IPS DF 6.9 (cell line): ENCODE results near the gene METRN.

Experiments
- DNase-seq: peaks from one replicate; pipeline ENCODE4 v3.0.0-alpha.2; 2013; ENCODE audit warnings: low read depth, low spot score
- H3K27ac ChIP-seq: one replicate; pipeline ENCODE4 v1.5.1; 2013; ENCODE audit warnings: low read length, control low read depth
- H3K27me3 ChIP-seq: 2 replicates; pipeline ENCODE4 v1.6.1; 2013; ENCODE audit warnings: mild to moderate bottlenecking, low read length; ENCODE audit not compliant: control insufficient read depth, insufficient read depth
- H3K36me3 ChIP-seq: 2 replicates; pipeline ENCODE4 v1.6.1; 2013; ENCODE audit warnings: low read length; ENCODE audit not compliant: control insufficient read depth, insufficient read depth
- H3K4me1 ChIP-seq: 2 replicates; pipeline ENCODE4 v1.6.1; 2013; ENCODE audit warnings: low read length; ENCODE audit not compliant: control insufficient read depth, insufficient read depth
- H3K4me3 ChIP-seq: 2 replicates; pipeline ENCODE4 v1.5.1; 2013; ENCODE audit warnings: mild to moderate bottlenecking, low read length
- H3K9me3 ChIP-seq: 2 replicates; pipeline ENCODE4 v1.6.1; 2013; ENCODE audit warnings: low read length, inconsistent platforms; ENCODE audit not compliant: control insufficient read depth, insufficient read depth
- WGBS: extraction: QIAGEN DNeasy Blood & Tissue Kit; methylation state at CpG from one replicate; pipeline ENCODE4 v1.1.7; 2013; ENCODE audit warnings: mixed read lengths, missing lambda C conversion rate; ENCODE audit not compliant: insufficient read length, insufficient coverage; 5-methylcytosine and 5-hydroxymethylcytosine counted together

The METRN gene

GRCh38 chr16:720447-720989, 5.6 kb downstream of the METRN start:
- H3K4me1 ChIP-seq: peaks cover 11% of the 10 kb centered on the region
- no peak for DNase-seq
- H3K36me3 ChIP-seq: no peaks in the 10 kb centered on the region; the same call in 1 of the 2 replicates
- no CpG with 5 or more reads among the region's 38 CpGs for WGBS
- no peak overlapping the region for H3K27ac ChIP-seq
- peaks cover 2% of the 10 kb centered on the region; the same call in 1 of the 2 replicates for H3K27me3 ChIP-seq
- peak overlapping the region; percentile 97 for H3K4me3 ChIP-seq
- H3K9me3 ChIP-seq: no peaks in the 10 kb centered on the region

- H3K27me3 ChIP-seq: no peaks in the 10 kb centered on the region
- peak within 1 kb of the TSS; percentile 97 for H3K4me3 ChIP-seq
- DNase-seq: no peak
- H3K36me3 ChIP-seq: no peaks in the 10 kb centered on the region; the same call in 1 of the 2 replicates
- H3K9me3 ChIP-seq: no peaks in the 10 kb centered on the region
- H3K4me1 ChIP-seq: peaks cover 7% of the 10 kb centered on the region; the same call in 1 of the 2 replicates
- WGBS: no CpG with 5 or more reads among the region's 106 CpGs
- H3K27ac ChIP-seq: no peak within 1 kb of the TSS
Observed at GRCh38 chr16:720990-721764, 6.3 kb downstream of the METRN start, which contains the start of gene ANTKMT. TSS of gene ANTKMT (plus strand) at chr16:721146. CDS start at chr16:721275, 129 bp downstream.

GRCh38 chr16:721765-722540, 7.0 kb downstream of the METRN start:
- no peak overlapping the region for H3K4me3 ChIP-seq
- no CpG with 5 or more reads among the region's 51 CpGs for WGBS
- no peaks in the 10 kb centered on the region; the same call in 1 of the 2 replicates for H3K36me3 ChIP-seq
- H3K27ac ChIP-seq: no peak overlapping the region
- H3K9me3 ChIP-seq: no peaks in the 10 kb centered on the region
- H3K27me3 ChIP-seq: no peaks in the 10 kb centered on the region
- H3K4me1 ChIP-seq: peaks cover 7% of the 10 kb centered on the region
- no peak for DNase-seq

- H3K9me3 ChIP-seq: no peaks in the 10 kb centered on the region
- H3K4me1 ChIP-seq: peaks cover 7% of the 10 kb centered on the region
- WGBS: no CpG with 5 or more reads among the region's 24 CpGs
- no peak overlapping the region for H3K27ac ChIP-seq
- no peak overlapping the region for H3K4me3 ChIP-seq
- no peaks in the 10 kb centered on the region for H3K36me3 ChIP-seq
- DNase-seq: no peak
- no peaks in the 10 kb centered on the region for H3K27me3 ChIP-seq
Observed at GRCh38 chr16:722835-723633, 8.1 kb downstream of the METRN start.

- Histone ChIP-seq H3K36me3 (no peaks in the 10 kb centered on the region), H3K9me3 (no peaks in the 10 kb centered on the region), H3K27me3 (no peaks in the 10 kb centered on the region), H3K27ac (no peak overlapping the region), H3K4me3 (no peak overlapping the region), H3K4me1 (peaks cover 7% of the 10 kb centered on the region)
- DNase-seq: no peak
- no CpG with 5 or more reads among the region's 9 CpGs for WGBS
Observed at GRCh38 chr16:723695-724094, 8.8 kb downstream of the METRN start.

- Histone ChIP-seq H3K36me3 (no peaks in the 10 kb centered on the region), H3K4me3 (no peak overlapping the region), H3K4me1 (peaks cover 7% of the 10 kb centered on the region), H3K27me3 (no peaks in the 10 kb centered on the region), H3K27ac (no peak overlapping the region), H3K9me3 (no peaks in the 10 kb centered on the region)
- no CpG with 5 or more reads among the region's 29 CpGs for WGBS
- no peak for DNase-seq
Observed at GRCh38 chr16:724188-725040, 9.5 kb downstream of the METRN start.

- Histone ChIP-seq H3K36me3 (no peaks in the 10 kb centered on the region), H3K4me1 (peaks cover 5% of the 10 kb centered on the region), H3K4me3 (no peak overlapping the region), H3K27ac (no peak overlapping the region), H3K9me3 (no peaks in the 10 kb centered on the region), H3K27me3 (no peaks in the 10 kb centered on the region)
- no CpG with 5 or more reads among the region's 7 CpGs for WGBS
- DNase-seq: no peak
Observed at GRCh38 chr16:725041-725376, 10.1 kb downstream of the METRN start.

GRCh38 chr16:725463-726187, 10.7 kb downstream of the METRN start:
- no peak for DNase-seq
- no peak overlapping the region for H3K4me3 ChIP-seq
- no CpG with 5 or more reads among the region's 23 CpGs for WGBS
- H3K27ac ChIP-seq: no peak overlapping the region
- no peaks in the 10 kb centered on the region for H3K9me3 ChIP-seq
- H3K27me3 ChIP-seq: no peaks in the 10 kb centered on the region
- no peaks in the 10 kb centered on the region for H3K36me3 ChIP-seq
- peaks cover 3% of the 10 kb centered on the region; the same call in 1 of the 2 replicates for H3K4me1 ChIP-seq

- H3K27ac ChIP-seq: no peak overlapping the region
Observed at GRCh38 chr16:726188-726437, 11.2 kb downstream of the METRN start.

More at GRCh38 chr16:726188-726437, 11.2 kb downstream of the METRN start:
- Histone ChIP-seq H3K36me3 (no peaks in the 10 kb centered on the region), H3K4me3 (no peak overlapping the region), H3K9me3 (no peaks in the 10 kb centered on the region), H3K27me3 (no peaks in the 10 kb centered on the region), H3K4me1 (peaks cover 3% of the 10 kb centered on the region; the same call in 1 of the 2 replicates)
- no CpG with 5 or more reads among the region's 9 CpGs for WGBS
- DNase-seq: no peak
